ENCODE results near the gene SEL1L2.

SEL1L2 gene

DNA sequence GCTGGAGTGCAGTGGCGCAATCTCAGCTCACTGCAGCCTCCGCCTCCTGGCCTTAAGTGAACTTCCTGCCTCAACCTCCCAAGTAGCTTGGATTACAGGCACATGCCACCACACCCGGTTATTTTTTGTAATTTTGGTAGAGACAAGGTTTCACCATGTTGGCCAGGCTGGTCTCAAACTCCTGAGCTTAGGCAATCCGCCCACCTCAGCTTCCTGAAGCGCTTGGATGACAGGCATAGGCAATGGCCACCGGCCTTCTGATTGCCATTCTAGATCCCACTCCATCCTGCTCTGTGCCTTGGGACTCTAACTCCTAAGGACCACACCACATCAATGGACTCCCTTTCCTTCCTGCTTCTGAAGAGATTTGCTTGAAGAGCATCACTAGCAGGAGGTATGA, 60.6 kb downstream of the SEL1L2 start:
- no peak for DNase-seq

DNA sequence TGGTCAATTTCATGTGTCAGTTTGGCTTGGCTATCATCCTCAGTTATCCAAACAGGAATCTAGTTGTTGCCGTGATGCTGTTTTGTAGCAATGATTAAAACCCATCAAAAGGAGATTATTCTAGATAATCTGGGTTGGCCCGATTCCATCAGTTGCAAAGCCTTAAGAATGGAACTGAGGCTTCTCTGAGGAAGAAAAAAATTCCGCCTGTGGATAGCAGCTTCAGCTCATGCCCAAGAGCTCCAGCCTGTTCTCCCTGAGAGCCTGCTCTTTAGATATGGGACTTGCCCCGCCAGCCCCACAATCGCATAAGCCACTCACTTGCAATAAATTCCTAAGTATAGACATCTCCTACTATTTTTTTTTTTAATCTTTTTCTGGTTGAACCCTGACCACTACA, 61.5 kb downstream of the SEL1L2 start:
- no peak for DNase-seq

DNA sequence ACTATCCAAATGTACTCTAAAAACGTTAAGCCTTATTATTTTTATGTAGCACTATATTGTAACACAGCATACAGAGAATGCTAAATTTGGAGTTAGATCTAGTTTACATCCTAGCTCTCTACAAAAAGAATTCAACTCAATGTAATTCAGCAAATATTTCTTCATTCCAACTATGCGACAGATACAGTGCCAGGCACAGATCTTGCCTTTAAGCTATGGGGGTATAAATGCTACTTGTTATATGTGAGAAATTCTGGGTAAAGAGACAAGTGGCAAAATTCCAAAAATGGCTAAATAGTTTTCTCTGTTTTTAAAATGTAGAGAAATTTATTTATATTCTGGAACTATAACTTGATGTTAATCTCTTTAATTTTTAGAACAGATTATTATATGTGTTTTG, 63.2 kb downstream of the SEL1L2 start:
- no peak for DNase-seq

GRCh38 chr20:13922241-13922640, 68.2 kb downstream of the SEL1L2 start:
- no peak for DNase-seq

DNA sequence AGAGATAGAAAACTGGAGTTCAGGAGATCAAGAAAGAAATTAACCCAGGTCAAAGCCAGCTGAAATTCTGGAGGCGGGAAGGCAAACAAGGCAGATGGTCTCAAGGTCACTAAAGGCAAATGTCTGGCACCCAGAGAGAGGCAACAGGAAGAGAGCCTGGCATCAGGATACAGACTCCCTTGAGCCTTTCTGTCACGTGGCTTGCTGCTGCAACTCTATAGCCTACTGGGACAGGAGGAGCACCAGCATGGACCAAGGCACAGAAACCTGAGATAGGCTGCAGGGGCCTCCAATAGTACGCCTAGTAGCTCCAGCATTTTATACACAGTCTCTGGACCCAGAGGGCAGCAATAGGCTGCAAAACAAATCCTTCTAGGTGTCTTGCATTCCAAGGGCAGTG, 75.1 kb downstream of the SEL1L2 start:
- DNase-seq, result no peak

DNA sequence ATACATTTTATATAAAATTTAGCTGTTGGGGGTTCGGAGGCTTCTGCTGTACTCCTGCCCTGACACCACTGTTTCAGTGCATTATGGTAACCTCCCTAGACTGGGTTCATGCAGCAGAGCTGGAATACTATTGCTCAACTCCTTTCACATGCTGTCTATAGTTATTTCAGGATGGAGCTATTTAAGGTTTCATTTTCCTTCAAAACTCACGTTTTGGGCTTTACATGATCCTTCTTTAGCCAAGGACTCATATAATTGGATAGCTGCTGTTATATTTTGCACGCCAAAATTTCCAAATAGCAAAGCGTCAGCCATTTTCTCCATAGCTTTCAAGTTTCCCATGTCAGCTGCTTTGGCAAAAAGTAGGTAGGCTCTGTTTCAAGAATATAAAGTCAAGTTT, 76.8 kb downstream of the SEL1L2 start:
- no peak for DNase-seq

GRCh38 chr20:13913131-13913530, 77.3 kb downstream of the SEL1L2 start:
- no peak for DNase-seq

DNA sequence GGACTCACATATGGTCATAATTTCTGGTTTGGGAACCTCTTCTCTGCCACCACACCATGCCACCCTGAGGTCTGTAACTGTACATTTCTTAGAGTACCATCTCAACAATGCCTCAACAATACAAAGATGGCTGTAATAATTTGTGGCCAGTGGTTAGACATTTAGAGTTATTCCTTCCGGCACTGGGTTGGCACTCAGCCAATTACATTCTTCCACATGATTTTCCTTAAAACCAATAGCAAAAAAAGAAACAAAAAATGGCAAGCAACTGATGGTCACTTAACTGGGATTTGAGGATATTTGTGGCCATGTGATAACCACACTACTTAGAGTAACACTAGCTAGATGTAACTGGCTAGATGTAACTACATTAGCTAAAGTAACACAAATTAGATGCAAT, 79.9 kb downstream of the SEL1L2 start:
- no peak for DNase-seq

DNA sequence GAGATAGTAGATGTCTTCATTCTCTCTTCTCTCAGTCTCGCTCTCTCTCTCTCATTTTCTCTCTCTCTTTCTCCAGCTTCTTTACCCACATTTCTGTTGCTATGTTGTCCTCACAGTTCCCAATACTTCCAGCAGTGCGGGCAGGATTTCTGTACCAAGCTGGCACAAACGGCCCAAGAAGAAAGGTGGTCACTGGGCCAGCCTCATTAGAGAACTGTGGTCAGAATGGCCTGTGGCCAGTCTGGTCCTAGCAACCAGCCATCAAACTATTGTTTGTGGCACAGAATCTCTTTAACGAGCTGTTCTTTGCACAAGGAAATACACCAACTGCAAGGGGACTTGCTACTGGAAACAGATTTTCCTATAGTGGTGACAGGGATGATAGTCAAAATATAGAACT, 81.3 kb downstream of the SEL1L2 start:
- no peak for DNase-seq

- no peak for DNase-seq
These were observed 85.6 kb downstream of the SEL1L2 start for GRCh38 chr20:13904766-13905165.

DNA sequence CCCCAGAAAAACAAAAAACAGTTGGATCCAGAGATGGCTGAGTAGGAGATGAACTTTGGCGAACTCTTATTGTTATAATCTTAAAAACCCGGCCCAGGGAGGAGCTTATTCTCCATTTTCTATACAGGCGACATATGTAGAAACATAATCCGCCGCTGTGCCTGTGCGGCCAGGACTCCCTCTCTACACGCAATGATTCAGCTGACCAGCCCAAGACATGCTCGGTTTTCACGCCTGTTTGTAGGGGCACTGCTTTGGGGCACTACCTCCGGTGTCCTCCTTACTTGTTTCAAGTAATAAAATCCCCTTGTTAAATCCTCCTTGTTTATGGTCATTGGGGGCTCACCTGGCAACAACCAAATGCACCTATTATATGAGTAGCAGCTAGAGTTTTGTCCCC, 89.9 kb downstream of the SEL1L2 start:
- no peak for DNase-seq

DNA sequence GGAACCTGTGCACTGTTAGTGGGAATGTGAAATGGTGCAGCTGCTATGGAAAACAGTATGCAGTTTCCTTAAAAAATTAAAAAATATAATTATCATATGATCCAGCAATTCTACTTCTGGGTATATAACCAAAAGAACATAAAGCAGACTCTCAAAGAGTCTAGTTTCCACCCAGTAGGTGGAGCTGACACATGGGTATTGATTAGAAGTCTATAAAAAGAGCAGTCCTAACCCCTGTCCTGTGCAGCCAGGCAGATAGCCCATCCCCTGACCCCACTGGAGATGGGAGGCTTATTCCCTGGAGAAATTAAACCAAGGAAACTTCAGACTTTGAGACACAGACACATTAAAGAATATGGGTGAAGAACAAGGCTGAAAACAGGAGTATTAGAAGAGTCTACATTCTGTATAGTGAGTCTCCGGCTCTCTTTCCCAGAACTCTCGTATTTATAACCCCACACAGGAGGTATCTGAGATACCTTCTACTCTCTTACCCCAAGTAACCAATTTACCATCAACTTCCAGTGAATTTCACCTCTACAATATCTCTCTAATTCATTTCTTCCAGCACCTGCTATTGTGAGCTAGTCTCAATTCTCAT, 92.3 kb downstream of the SEL1L2 start:
- DNase-seq, result no peak

- no peak for DNase-seq
These were observed 98.8 kb downstream of the SEL1L2 start for GRCh38 chr20:13891575-13891974.

DNA sequence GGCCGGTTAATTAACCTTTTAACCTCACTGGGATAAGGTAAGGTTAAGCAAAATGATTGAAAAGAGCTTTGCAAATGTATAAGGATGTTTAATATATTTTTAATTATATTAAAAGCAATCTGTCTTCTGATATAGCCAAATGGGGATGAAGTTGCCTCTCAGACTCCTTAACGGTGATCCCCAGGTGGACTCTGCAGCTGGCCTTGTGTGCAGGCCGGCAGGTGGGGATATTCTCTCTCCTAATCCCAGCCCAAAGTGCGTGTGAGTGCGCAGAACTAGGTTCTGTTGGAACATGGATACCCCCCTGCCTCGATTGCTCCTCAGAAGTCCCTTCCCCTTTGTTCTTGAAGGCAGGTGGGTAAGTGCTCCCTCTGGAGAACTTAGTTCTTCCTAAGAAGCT, 105.6 kb downstream of the SEL1L2 start:
- DNase-seq, result no peak

- no peak for DNase-seq
These were observed 107.0 kb downstream of the SEL1L2 start for GRCh38 chr20:13883425-13883824.

- no peak for DNase-seq
These were observed 111.8 kb downstream of the SEL1L2 start for GRCh38 chr20:13878566-13878965.

GRCh38 chr20:13877793-13878192, 112.6 kb downstream of the SEL1L2 start:
- no peak for DNase-seq

DNA sequence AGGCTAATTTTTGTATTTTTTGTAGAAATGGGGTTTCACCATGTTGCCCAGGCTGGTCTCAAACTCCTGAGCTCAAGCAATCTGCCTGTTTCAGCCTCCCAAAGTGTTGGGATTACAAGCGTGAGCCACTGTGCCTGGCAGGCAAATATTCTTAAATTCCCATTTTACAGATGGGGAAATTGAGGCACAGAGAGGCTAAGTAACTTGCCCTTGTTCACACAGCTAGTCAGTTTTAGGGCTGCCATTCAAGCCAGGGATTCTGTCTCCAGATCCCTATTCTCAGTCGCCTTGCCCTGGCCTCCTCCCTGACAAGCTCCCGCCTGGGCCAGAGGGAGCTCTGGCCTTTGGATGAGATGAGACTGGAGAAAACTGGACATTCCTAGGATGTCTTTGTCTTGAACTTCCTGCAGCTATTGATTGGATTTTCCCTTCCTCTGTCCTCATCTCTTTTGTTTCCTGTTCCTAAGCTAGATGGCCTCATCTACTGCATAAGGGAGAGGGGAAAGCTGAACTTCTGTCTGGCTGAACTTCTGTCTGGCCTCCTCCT, 115.1 kb downstream of the SEL1L2 start:
- no peak for DNase-seq

- DNase-seq, result no peak
These were observed 115.8 kb downstream of the SEL1L2 start for GRCh38 chr20:13874394-13875157.

- no peak for DNase-seq
These were observed 116.6 kb downstream of the SEL1L2 start for GRCh38 chr20:13873831-13874230.

DNA sequence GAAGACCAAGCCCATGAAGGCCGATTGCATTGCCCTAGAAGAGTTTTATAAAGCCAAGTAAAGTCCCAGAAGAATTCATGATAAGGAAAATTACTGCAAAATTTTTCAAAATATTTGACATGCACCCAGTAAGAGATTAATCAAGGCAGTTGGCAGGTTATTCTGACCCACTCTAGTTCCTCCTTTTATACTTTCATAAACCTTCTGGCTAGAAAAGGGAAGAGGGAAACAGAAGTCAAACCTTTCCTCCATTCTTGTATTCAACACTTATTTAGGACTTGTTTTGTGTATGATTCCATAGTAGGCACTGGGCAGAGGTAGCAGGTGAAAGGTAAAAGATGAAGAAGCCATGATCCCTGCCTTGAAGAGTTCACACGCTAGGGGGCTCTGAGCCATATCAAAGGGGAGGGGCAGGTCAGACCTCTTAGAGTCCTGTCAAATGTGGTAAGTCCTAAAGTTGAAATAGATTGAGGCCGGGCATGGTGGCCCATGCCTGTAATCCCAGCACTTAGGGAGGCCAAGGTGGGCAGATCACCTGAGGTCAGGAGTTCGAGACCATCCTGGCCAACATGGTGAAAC, 120.2 kb downstream of the SEL1L2 start:
- peak; percentile 79 for DNase-seq

- DNase-seq, result peak; percentile 92
These were observed 122.1 kb downstream of the SEL1L2 start for GRCh38 chr20:13868331-13868730.

GRCh38 chr20:13865791-13866351, 124.5 kb downstream of the SEL1L2 start:
- peak; percentile 72 for DNase-seq

- no peak for DNase-seq
These were observed 125.3 kb downstream of the SEL1L2 start for GRCh38 chr20:13865156-13865555.

Measured in MV-4-11 (cell line).